ENCODE data around the gene TLCD2.

DNA sequence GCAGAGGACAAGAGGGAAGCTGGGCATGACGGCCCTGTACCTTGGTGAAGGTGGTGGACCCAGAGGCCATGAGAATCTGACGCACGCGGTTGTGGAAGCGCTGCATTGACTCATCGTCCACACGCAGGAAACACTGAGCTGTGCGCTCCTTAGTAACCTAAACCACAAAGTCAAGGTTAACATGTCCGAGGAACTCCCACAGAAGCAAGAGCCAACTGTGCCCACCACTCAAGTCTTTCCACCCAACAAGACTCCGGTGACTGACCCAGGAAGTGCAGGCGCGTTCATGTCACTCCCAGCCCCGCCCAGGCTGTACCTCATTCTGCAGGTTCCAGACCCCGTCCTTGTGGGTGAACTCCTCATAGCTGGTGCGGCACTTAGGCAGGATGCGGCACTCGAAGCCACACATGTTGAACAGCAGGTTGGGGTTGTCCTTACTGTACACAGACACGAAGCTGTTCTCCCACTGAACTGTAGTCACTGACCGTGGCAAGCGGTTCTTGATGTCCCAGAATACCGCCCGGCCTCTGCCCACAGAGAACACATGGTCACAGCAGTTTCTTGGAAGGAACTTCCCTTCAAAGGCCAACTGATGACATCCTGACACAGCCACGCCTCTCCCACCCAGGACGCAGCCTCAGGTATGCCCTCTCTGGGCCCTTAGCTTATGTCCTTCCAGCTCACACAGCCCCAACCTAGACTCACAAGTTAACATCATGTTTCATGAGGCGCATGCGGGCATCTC, 37.0 kb downstream of the TLCD2 start:
- TF ChIP-seq, protein P1, sequence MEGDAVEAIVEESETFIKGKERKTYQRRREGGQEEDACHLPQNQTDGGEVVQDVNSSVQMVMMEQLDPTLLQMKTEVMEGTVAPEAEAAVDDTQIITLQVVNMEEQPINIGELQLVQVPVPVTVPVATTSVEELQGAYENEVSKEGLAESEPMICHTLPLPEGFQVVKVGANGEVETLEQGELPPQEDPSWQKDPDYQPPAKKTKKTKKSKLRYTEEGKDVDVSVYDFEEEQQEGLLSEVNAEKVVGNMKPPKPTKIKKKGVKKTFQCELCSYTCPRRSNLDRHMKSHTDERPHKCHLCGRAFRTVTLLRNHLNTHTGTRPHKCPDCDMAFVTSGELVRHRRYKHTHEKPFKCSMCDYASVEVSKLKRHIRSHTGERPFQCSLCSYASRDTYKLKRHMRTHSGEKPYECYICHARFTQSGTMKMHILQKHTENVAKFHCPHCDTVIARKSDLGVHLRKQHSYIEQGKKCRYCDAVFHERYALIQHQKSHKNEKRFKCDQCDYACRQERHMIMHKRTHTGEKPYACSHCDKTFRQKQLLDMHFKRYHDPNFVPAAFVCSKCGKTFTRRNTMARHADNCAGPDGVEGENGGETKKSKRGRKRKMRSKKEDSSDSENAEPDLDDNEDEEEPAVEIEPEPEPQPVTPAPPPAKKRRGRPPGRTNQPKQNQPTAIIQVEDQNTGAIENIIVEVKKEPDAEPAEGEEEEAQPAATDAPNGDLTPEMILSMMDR (IDR thresholded peaks at IDR 0.05) = no peak
- no peak for TF ChIP-seq POLR2A (IDR thresholded peaks at IDR 0.05)
- no peak for TF ChIP-seq POLR2AphosphoS5 (IDR thresholded peaks at IDR 0.05)

Measured in breast epithelium (tissue), 3 donors.